SK-N-SH (cell line): Measurements from ENCODE around the gene ATRN. TPM values are rescaled to one million over a fixed set of nuclear protein-coding genes. Genes with fewer than 3 reads are reported as not detected.

Experiments
- CTCF ChIA-PET: fragments of 300-600, 350-600 bp; formaldehyde crosslinking; extraction: SDS; loops from one replicate; lab custom pipeline; 2021; lab: Yijun Ruan, JAX
- POLR2A ChIA-PET: fragments of 350-600 bp; sonication (Branson Sonifier 250); formaldehyde crosslinking; extraction: SDS; loops from one replicate; lab custom pipeline; 2020; ENCODE audit warnings: antibody characterized with exemption, inconsistent platforms; lab: Yijun Ruan, JAX
- DNase-seq: peaks from one replicate; pipeline ENCODE4 v3.0.0; 2012
- H2AFZ ChIP-seq: fragments of 200-600 bp; sonication (generic); 2 replicates; pipeline ENCODE4 v1.8.1; 2016; ENCODE audit warnings: antibody characterized with exemption, mild to moderate bottlenecking, low read depth
- H3F3A ChIP-seq: fragments of 200-600 bp; sonication (generic); replicated peaks from 2 replicates; pipeline ENCODE3; 2016; ENCODE audit warnings: antibody characterized with exemption, mild to moderate bottlenecking; ENCODE audit not compliant: insufficient read depth
- H3K27ac ChIP-seq, 2 experiments: fragments of 200-500 bp in 1 of 2; fragments of 200-600 bp in 1 of 2; sonication (Bioruptor generic) in 1 of 2; sonication (generic), shearing (Covaris generic) in 1 of 2; 2 replicates each; pipeline versions ENCODE4 v1.5.1 to v1.6.1; 2014 to 2016; ENCODE audit warnings: low read depth in 2 of 2, inconsistent platforms in 1 of 2, low read length in 1 of 2, mild to moderate bottlenecking in 1 of 2, mixed read lengths in 1 of 2
- H3K27me3 ChIP-seq: fragments of 200-600 bp; sonication (generic), shearing (Covaris generic); 2 replicates; pipeline ENCODE4 v1.6.1; 2016; ENCODE audit warnings: mixed run types; ENCODE audit not compliant: insufficient read depth
- H3K36me3 ChIP-seq, 2 experiments: fragments of 200-500 bp in 1 of 2; fragments of 200-600 bp in 1 of 2; sonication (Bioruptor generic) in 1 of 2; sonication (generic) in 1 of 2; replicated peaks in 1 of 2; 2 replicates each; pipeline versions ENCODE3 to v1.5.1; 2014 to 2016; ENCODE audit warnings: low read length in 1 of 2, mild to moderate bottlenecking in 1 of 2; ENCODE audit not compliant: insufficient read depth in 2 of 2, control insufficient read depth in 1 of 2
- H3K4me1 ChIP-seq, 2 experiments: fragments of 200-500 bp in 1 of 2; fragments of 200-600 bp in 1 of 2; sonication (Bioruptor generic) in 1 of 2; sonication (generic), shearing (Covaris generic) in 1 of 2; 2 replicates each; pipeline versions ENCODE4 v1.5.1 to v1.6.1; 2014 to 2016; ENCODE audit warnings: low read depth in 1 of 2, low read length in 1 of 2, mixed run types in 1 of 2; ENCODE audit not compliant: insufficient read depth in 2 of 2, control insufficient read depth in 1 of 2
- H3K4me2 ChIP-seq: fragments of 200-600 bp; sonication (generic), shearing (Covaris generic); 2 replicates; pipeline ENCODE4 v1.6.1; 2017; ENCODE audit warnings: mixed run types
- H3K4me3 ChIP-seq, 2 experiments: fragments of 200-500 bp in 1 of 2; fragments of 200-600 bp in 1 of 2; sonication (Bioruptor generic) in 1 of 2; sonication (generic), shearing (Covaris generic) in 1 of 2; 2 replicates each; pipeline versions ENCODE4 v1.5.1 to v1.8.1; 2014 to 2016; ENCODE audit warnings: low read depth in 2 of 2, inconsistent platforms in 1 of 2, low read length in 1 of 2, mild to moderate bottlenecking in 1 of 2, mixed read lengths in 1 of 2, moderate library complexity in 1 of 2
- H3K79me2 ChIP-seq: fragments of 200-600 bp; sonication (generic); 2 replicates; pipeline ENCODE4 v1.8.1; 2017; ENCODE audit warnings: mild to moderate bottlenecking; ENCODE audit not compliant: insufficient read depth
- H3K9ac ChIP-seq: fragments of 200-600 bp; sonication (generic); 2 replicates; pipeline ENCODE4 v1.6.1; 2017; ENCODE audit warnings: mixed run types
- H3K9me2 ChIP-seq: fragments of 200-600 bp; sonication (generic); 2 replicates; pipeline ENCODE4 v1.6.1; 2017; ENCODE audit warnings: mixed run types
- H3K9me3 ChIP-seq: fragments of 200-600 bp; sonication (generic); 2 replicates; pipeline ENCODE4 v1.6.1; 2017; ENCODE audit warnings: mixed run types, mild to moderate bottlenecking, moderate library complexity
- H4K20me1 ChIP-seq: fragments of 200-600 bp; sonication (generic); 2 replicates; pipeline ENCODE4 v1.6.1; 2017; ENCODE audit warnings: mild to moderate bottlenecking, mixed run types; ENCODE audit not compliant: insufficient read depth
- CHD2 ChIP-seq: fragments of 150-350 bp; IDR thresholded peaks from 2 replicates; pipeline ENCODE4 v1.6.1; 2018; ENCODE audit warnings: low read length; ENCODE audit not compliant: partially characterized antibody
- CTCF ChIP-seq: fragments of 200-600 bp; sonication (generic); IDR thresholded peaks from 2 replicates; pipeline ENCODE4 v1.6.1; 2017; ENCODE audit warnings: antibody characterized with exemption, mild to moderate bottlenecking, moderate library complexity
- EZH2phosphoT487 ChIP-seq: fragments of 200-600 bp; sonication (generic); IDR thresholded peaks from 2 replicates; pipeline ENCODE4 v1.6.1; 2017; ENCODE audit warnings: low read depth, mixed run types, mild to moderate bottlenecking, antibody characterized with exemption, moderate library complexity, borderline replicate concordance
- FOSL2 ChIP-seq: IDR thresholded peaks from 2 replicates; pipeline ENCODE4 v1.4.0; 2012; ENCODE audit warnings: low read depth, mild to moderate bottlenecking, moderate library complexity, borderline replicate concordance
- FOXM1 ChIP-seq: IDR thresholded peaks from 2 replicates; pipeline ENCODE4 v1.4.0; 2012; ENCODE audit warnings: low read depth, mild to moderate bottlenecking
- MAX ChIP-seq: IDR thresholded peaks from 2 replicates; pipeline ENCODE4 v1.4.0; 2012; ENCODE audit warnings: low read depth
- NFIC ChIP-seq: IDR thresholded peaks from 2 replicates; pipeline ENCODE4 v1.4.0; 2012; ENCODE audit warnings: borderline replicate concordance
- RAD21 ChIP-seq: IDR thresholded peaks from 2 replicates; pipeline ENCODE4 v1.6.1; 2012; ENCODE audit warnings: mild to moderate bottlenecking, low read length
- RCOR1 ChIP-seq: fragments of 150-350 bp; IDR thresholded peaks from 2 replicates; pipeline ENCODE4 v1.6.1; 2017; ENCODE audit warnings: antibody characterized with exemption, low read length
- SMC3 ChIP-seq: IDR thresholded peaks from 2 replicates; pipeline ENCODE4 v1.6.1; 2012; ENCODE audit warnings: low read depth, low read length, improper control_type of control experiment
- TEAD4 ChIP-seq: IDR thresholded peaks from 2 replicates; pipeline ENCODE4 v1.4.0; 2012; ENCODE audit warnings: mild to moderate bottlenecking, borderline replicate concordance; ENCODE audit not compliant: insufficient read depth
- USF1 ChIP-seq: IDR thresholded peaks from 2 replicates; pipeline ENCODE4 v1.4.0; 2012; ENCODE audit warnings: low read depth, borderline replicate concordance
- YY1 ChIP-seq: IDR thresholded peaks from 2 replicates; pipeline ENCODE4 v1.4.0; 2012; ENCODE audit warnings: low read depth, mild to moderate bottlenecking
- WGBS: methylation state at CpG from one replicate; pipeline ENCODE4 v1.1.6; 2017; ENCODE audit warnings: low lambda C conversion rate; 5-methylcytosine and 5-hydroxymethylcytosine counted together
- polyA plus RNA-seq, 3 experiments: library from polyadenylated mRNA; depleted of rRNA; stranded (reverse); fragments of >200 nt; gene quantifications; 2 replicates each; pipeline ENCODE4 v1.2.3, GENCODE V29; 2012
- TF ChIP-seq, protein P1 (sequence below): fragments of 150-350 bp; IDR thresholded peaks from 2 replicates; pipeline ENCODE4 v1.6.1; 2016; ENCODE audit warnings: mild to moderate bottlenecking, low read depth, low read length

ATRN gene
- polyA plus RNA-seq, 1 of the 3 experiments (the other 2 are of a cell fraction) = 33.8 TPM

GRCh38 chr20:3557237-3557785, 86.5 kb downstream of the ATRN start:
- TF ChIP-seq TEAD4 = no peak
- TF ChIP-seq RCOR1 = no peak
- TF ChIP-seq EZH2phosphoT487 = no peak
- no peak for TF ChIP-seq YY1
- TF ChIP-seq SMC3 = no peak
- TF ChIP-seq RAD21 = no peak
- TF ChIP-seq FOSL2 = no peak
- no peak for TF ChIP-seq FOXM1
- no peak for TF ChIP-seq MAX
- no peak for TF ChIP-seq NFIC
- TF ChIP-seq, protein P1, sequence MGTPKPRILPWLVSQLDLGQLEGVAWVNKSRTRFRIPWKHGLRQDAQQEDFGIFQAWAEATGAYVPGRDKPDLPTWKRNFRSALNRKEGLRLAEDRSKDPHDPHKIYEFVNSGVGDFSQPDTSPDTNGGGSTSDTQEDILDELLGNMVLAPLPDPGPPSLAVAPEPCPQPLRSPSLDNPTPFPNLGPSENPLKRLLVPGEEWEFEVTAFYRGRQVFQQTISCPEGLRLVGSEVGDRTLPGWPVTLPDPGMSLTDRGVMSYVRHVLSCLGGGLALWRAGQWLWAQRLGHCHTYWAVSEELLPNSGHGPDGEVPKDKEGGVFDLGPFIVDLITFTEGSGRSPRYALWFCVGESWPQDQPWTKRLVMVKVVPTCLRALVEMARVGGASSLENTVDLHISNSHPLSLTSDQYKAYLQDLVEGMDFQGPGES = no peak
- TF ChIP-seq USF1 = no peak
- no peak for TF ChIP-seq CHD2
- TF ChIP-seq CTCF = no peak
- no peaks in the 10 kb centered on the region for H3F3A ChIP-seq
- H2AFZ ChIP-seq = no peak overlapping the region
- DNase-seq = no peak
- 94% methylated on average over 3 of the region's 3 CpGs for WGBS
- H3K4me1 ChIP-seq = no peaks in the 10 kb centered on the region
- H3K36me3 ChIP-seq = peaks cover 7 to 10% of the 10 kb centered on the region in 2 experiments
- H3K4me2 ChIP-seq = no peak overlapping the region
- ChIA-PET CTCF (interaction anchor here (0.8 kb wide), 1 partner anchor 101 kb away, joined by 3 read pairs; no protein-coding TSS in a partner anchor), POLR2A (no interaction called here)
- no peaks in the 10 kb centered on the region for H3K27me3 ChIP-seq
- no peak overlapping the region for H3K27ac ChIP-seq
- peaks cover 3% of the 10 kb centered on the region; the same call in 1 of the 2 replicates for H3K79me2 ChIP-seq
- H3K9me2 ChIP-seq = no peaks in the 10 kb centered on the region
- no peak overlapping the region for H3K9ac ChIP-seq
- no peak overlapping the region for H3K4me3 ChIP-seq
- H3K9me3 ChIP-seq = no peaks in the 10 kb centered on the region
- H4K20me1 ChIP-seq = no peaks in the 10 kb centered on the region

GRCh38 chr20:3559231-3559630, 88.4 kb downstream of the ATRN start:
- WGBS = 81% methylated on average over 1 of the region's 1 CpG
- TF ChIP-seq, protein P1 = no peak
- TF ChIP-seq RAD21 = no peak
- no peak for TF ChIP-seq CTCF
- TF ChIP-seq CHD2 = no peak
- no peak for TF ChIP-seq EZH2phosphoT487
- POLR2A ChIA-PET = no interaction called here

More at GRCh38 chr20:3559231-3559630, 88.4 kb downstream of the ATRN start:
- no peaks in the 10 kb centered on the region for H3K27me3 ChIP-seq
- H3K4me1 ChIP-seq = no peaks in the 10 kb centered on the region
- H3K9me3 ChIP-seq = no peaks in the 10 kb centered on the region
- no peak overlapping the region for H3K4me2 ChIP-seq
- H3K9ac ChIP-seq = no peak overlapping the region
- no peaks in the 10 kb centered on the region for H3K9me2 ChIP-seq
- H4K20me1 ChIP-seq = no peaks in the 10 kb centered on the region
- H2AFZ ChIP-seq = no peak overlapping the region
- H3K36me3 ChIP-seq = peaks cover 10 to 14% of the 10 kb centered on the region in 2 experiments
- H3F3A ChIP-seq = no peaks in the 10 kb centered on the region
- no peak overlapping the region for H3K27ac ChIP-seq
- H3K4me3 ChIP-seq = no peak overlapping the region
- CTCF ChIA-PET = interaction anchor here (1.3 to 1.8 kb wide), 3 partner anchors 9 to 340 kb away, joined by 3 to 5 read pairs (median 4); no protein-coding TSS in a partner anchor
- peaks cover 3% of the 10 kb centered on the region; the same call in 1 of the 2 replicates for H3K79me2 ChIP-seq
- DNase-seq = no peak
